HepG2 (cell line): Measurements from ENCODE around the gene KMT2B. TPM values are rescaled to one million over a fixed set of nuclear protein-coding genes. Genes with fewer than 3 reads are reported as not detected.
A peak's percentile ranks its signal among the peaks of the same experiment; 100 is the strongest.

ENCODE experiments used
- ATAC-seq: fragments of 200-7000 bp; cut with Tn5 transposase; 3 replicates; pipeline ENCODE4 v1.9.1; 2020; ENCODE audit warnings: mild to moderate bottlenecking, moderate library complexity
- BruUV-seq: library from RNA; stranded (reverse); fragments of 400-500 nt; replicated peaks from 2 replicates; lab custom pipeline; 2021; lab: Mats Ljungman, UMichigan
- CTCF ChIA-PET: fragments of 300-600 bp; formaldehyde crosslinking; extraction: SDS; loops from one replicate; lab custom pipeline; 2021; ENCODE audit warnings: low total read pairs, inconsistent platforms, low intra/inter-chr PET ratio; lab: Yijun Ruan, JAX
- POLR2A ChIA-PET: fragments of 350-600 bp; sonication (Branson Sonifier 250); formaldehyde crosslinking; loops from one replicate; lab custom pipeline; 2020; ENCODE audit warnings: antibody characterized with exemption, inconsistent platforms; lab: Yijun Ruan, JAX
- DNase-seq: peaks from one replicate; pipeline ENCODE4 v3.0.0-alpha.2; 2015; ENCODE audit warnings: low spot score
- FAIRE-seq: peaks from 3 replicates; lab custom pipeline; 2011; peaks lifted over from hg19 to GRCh38; lab: Jason Lieb, UNC
- H2AFZ ChIP-seq: one replicate; pipeline ENCODE4 v1.6.1; 2011; ENCODE audit warnings: low read length, inconsistent platforms
- H3K27ac ChIP-seq: fragments of 300-600 bp; 3 replicates; pipeline ENCODE4 v1.8.0; 2011; ENCODE audit warnings: mixed run types, mild to moderate bottlenecking, mixed read lengths, low read length, inconsistent platforms; ENCODE audit not compliant: insufficient read depth; ENCODE audit errors: extremely low read length
- H3K27me3 ChIP-seq, 2 experiments: fragments of 200-600 bp in 1 of 2; 2 replicates in 1 of 2; 3 replicates in 1 of 2; pipeline versions ENCODE4 v1.6.0 to v1.8.0; 2011; ENCODE audit warnings: low read length in 2 of 2, mild to moderate bottlenecking in 2 of 2, moderate library complexity in 2 of 2, inconsistent platforms in 1 of 2; ENCODE audit not compliant: insufficient read depth in 2 of 2, control insufficient read depth in 1 of 2
- H3K36me3 ChIP-seq, 2 experiments: fragments of 200-600 bp in 1 of 2; replicated peaks in 1 of 2; 2 replicates in 1 of 2; 3 replicates in 1 of 2; pipeline versions ENCODE4 v1.5.1 to v1.8.0; 2011; ENCODE audit warnings: low read length in 2 of 2, inconsistent platforms in 1 of 2; ENCODE audit not compliant: insufficient read depth in 2 of 2, control insufficient read depth in 1 of 2
- H3K4me1 ChIP-seq: 2 replicates; pipeline ENCODE4 v1.5.1; 2012; ENCODE audit warnings: low read length, inconsistent platforms; ENCODE audit not compliant: insufficient read depth
- H3K4me2 ChIP-seq: 2 replicates; pipeline ENCODE4 v1.6.0; 2011; ENCODE audit warnings: low read depth, low read length, inconsistent platforms
- H3K4me3 ChIP-seq, 3 experiments: fragments of 200-600 bp in 1 of 3; sonication (generic), shearing (Covaris generic) in 1 of 3; replicated peaks in 1 of 3; 2 replicates each; pipeline ENCODE4 v1.5.1; 2011 to 2016; ENCODE audit warnings: low read length in 3 of 3, inconsistent platforms in 2 of 3, low read depth in 2 of 3, mild to moderate bottlenecking in 2 of 3, control low read depth in 1 of 3, mixed read lengths in 1 of 3; ENCODE audit not compliant: insufficient read depth in 1 of 3
- H3K79me2 ChIP-seq: one replicate; pipeline ENCODE4 v1.6.1; 2011; ENCODE audit warnings: low read length, inconsistent platforms; ENCODE audit not compliant: insufficient read depth
- H3K9ac ChIP-seq: 2 replicates; pipeline ENCODE4 v1.6.0; 2011; ENCODE audit warnings: mild to moderate bottlenecking, low read depth, low read length, inconsistent platforms; ENCODE audit not compliant: insufficient read depth
- H3K9me3 ChIP-seq: 2 replicates; pipeline ENCODE4 v1.5.1; 2012; ENCODE audit warnings: mild to moderate bottlenecking, low read length
- H4K20me1 ChIP-seq: 2 replicates; pipeline ENCODE4 v1.6.0; 2011; ENCODE audit warnings: inconsistent platforms, mild to moderate bottlenecking, low read length, moderate library complexity; ENCODE audit not compliant: insufficient read depth
- EZH2 ChIP-seq: conservative IDR thresholded peaks from 2 replicates; pipeline ENCODE4 v1.6.1; 2012; ENCODE audit warnings: mild to moderate bottlenecking, low read depth, low read length, moderate library complexity
- GLI4 ChIP-seq: sonication (generic); formaldehyde crosslinking; IDR thresholded peaks from 2 replicates; pipeline ENCODE4 v1.5.1; 2020; ENCODE audit warnings: missing genetic modification reagents, mild to moderate bottlenecking, moderate library complexity, borderline replicate concordance
- IKZF4 ChIP-seq: sonication (generic); formaldehyde crosslinking; IDR thresholded peaks from 2 replicates; pipeline ENCODE4 v1.5.1; 2020; ENCODE audit warnings: borderline replicate concordance, mild to moderate bottlenecking, low read depth, missing genetic modification reagents; ENCODE audit errors: not compliant biosample characterization
- KAT2B ChIP-seq: fragments of 150-350 bp; IDR thresholded peaks from 2 replicates; pipeline ENCODE4 v1.6.1; 2014; ENCODE audit warnings: low read depth, low read length, borderline replicate concordance
- MIXL1 ChIP-seq: IDR thresholded peaks from 2 replicates; pipeline ENCODE4 v1.6.1; 2016
- MYC ChIP-seq: sonication (generic); formaldehyde crosslinking; IDR thresholded peaks from 2 replicates; pipeline ENCODE4 v1.9.0; 2021; ENCODE audit warnings: missing genetic modification reagents, borderline replicate concordance
- NFKBIZ ChIP-seq: IDR thresholded peaks from 2 replicates; pipeline ENCODE4 v1.6.1; 2018; ENCODE audit warnings: missing genetic modification reagents, missing compliant biosample characterization
- RBFOX2 ChIP-seq: fragments of 200-400 bp; formaldehyde crosslinking; IDR thresholded peaks from 2 replicates; pipeline ENCODE4 v1.6.1; 2017; ENCODE audit warnings: low read depth, mild to moderate bottlenecking, low read length
- SOX13 ChIP-seq, 3 experiments: fragments of 450-650 bp in 1 of 3; sonication (generic) in 1 of 3; formaldehyde crosslinking in 1 of 3; IDR thresholded peaks in 2 of 3; conservative IDR thresholded peaks in 1 of 3; 2 replicates each; pipeline versions ENCODE4 v1.5.0 to v1.6.1; 2016 to 2020; ENCODE audit warnings: antibody characterized with exemption in 1 of 3, mild to moderate bottlenecking in 1 of 3, missing compliant biosample characterization in 1 of 3, missing genetic modification reagents in 1 of 3, moderate library complexity in 1 of 3
- SRF ChIP-seq: IDR thresholded peaks from 2 replicates; pipeline ENCODE4 v1.6.1; 2011; ENCODE audit warnings: mild to moderate bottlenecking, low read depth, low read length, moderate library complexity
- THYN1 ChIP-seq: sonication (generic); formaldehyde crosslinking; IDR thresholded peaks from 2 replicates; pipeline ENCODE4 v1.8.1; 2023; ENCODE audit warnings: low read depth, mild to moderate bottlenecking, moderate library complexity, missing genetic modification reagents, borderline replicate concordance
- YEATS4 ChIP-seq: sonication (generic); formaldehyde crosslinking; IDR thresholded peaks from 2 replicates; pipeline ENCODE4 v1.4.0; 2020; ENCODE audit warnings: missing genetic modification reagents, borderline replicate concordance
- ZBTB3 ChIP-seq: sonication (generic); formaldehyde crosslinking; IDR thresholded peaks from 2 replicates; pipeline ENCODE4 v1.4.0; 2020; ENCODE audit warnings: low read depth, mild to moderate bottlenecking, moderate library complexity, missing genetic modification reagents, borderline replicate concordance
- ZBTB7A ChIP-seq: sonication (generic); formaldehyde crosslinking; IDR thresholded peaks from 2 replicates; pipeline ENCODE4 v1.8.0; 2022; ENCODE audit warnings: mild to moderate bottlenecking, missing genetic modification reagents
- ZNF251 ChIP-seq: sonication (generic); formaldehyde crosslinking; IDR thresholded peaks from 2 replicates; pipeline ENCODE4 v1.9.0; 2021; ENCODE audit warnings: mild to moderate bottlenecking, missing genetic modification reagents
- ZNF263 ChIP-seq: sonication (generic); formaldehyde crosslinking; IDR thresholded peaks from 2 replicates; pipeline ENCODE4 v1.4.0; 2020; ENCODE audit warnings: missing genetic modification reagents
- ZNF331 ChIP-seq: sonication (generic); formaldehyde crosslinking; IDR thresholded peaks from 2 replicates; pipeline ENCODE4 v1.4.0; 2020; ENCODE audit warnings: missing genetic modification reagents
- ZNF589 ChIP-seq: sonication (generic); formaldehyde crosslinking; conservative IDR thresholded peaks from 2 replicates; pipeline ENCODE4 v1.8.0; 2022; ENCODE audit warnings: mild to moderate bottlenecking, moderate library complexity, missing genetic modification reagents
- ZNF652 ChIP-seq: IDR thresholded peaks from 2 replicates; pipeline ENCODE4 v1.6.1; 2016; ENCODE audit warnings: low read depth, borderline replicate concordance
- ZNF775 ChIP-seq: sonication (generic); formaldehyde crosslinking; IDR thresholded peaks from 2 replicates; pipeline ENCODE4 v1.4.0; 2020; ENCODE audit warnings: missing genetic modification reagents, mild to moderate bottlenecking, moderate library complexity, borderline replicate concordance
- ZNF850 ChIP-seq: sonication (generic); formaldehyde crosslinking; conservative IDR thresholded peaks from 2 replicates; pipeline ENCODE4 v1.9.0; 2021; ENCODE audit warnings: mild to moderate bottlenecking, missing genetic modification reagents
- ZNF891 ChIP-seq: sonication (generic); formaldehyde crosslinking; IDR thresholded peaks from 2 replicates; pipeline ENCODE4 v1.5.0; 2020; ENCODE audit warnings: mild to moderate bottlenecking, missing genetic modification reagents
- WGBS: methylation state at CpG from one replicate; pipeline ENCODE4 v1.1.6; 2017; ENCODE audit warnings: low lambda C conversion rate; 5-methylcytosine and 5-hydroxymethylcytosine counted together
- in situ Hi-C: cut with HindIII; loops from 2 replicates; pipeline ENCODE4 v1.10.0; 2017; ENCODE audit warnings: low pct_unique_long_range_greater_than_20kb; ENCODE audit not compliant: extremely low pct_ligation_motif_present
- intact Hi-C: fragments of 100-400 bp; cut with micrococcal nuclease; formaldehyde crosslinking; loops from one replicate; pipeline ENCODE4 v1.10.0; 2022; ENCODE audit not compliant: unreplicated experiment
- polyA plus RNA-seq, 8 experiments: library from polyadenylated mRNA; depleted of rRNA in 3 of 8; stranded (reverse) in 7 of 8; unstranded in 1 of 8; fragments of >200 nt; fragmentation: Illumina TruSeq in 4 of 8; extraction: Trizol in 4 of 8; gene quantifications; 2 replicates each; pipeline versions ENCODE4 v1.2.1 to v1.2.3, GENCODE V29; 2011 to 2016; ENCODE audit warnings: low read depth in 4 of 8, missing spikeins in 1 of 8, mixed read lengths in 1 of 8; ENCODE audit not compliant: insufficient read depth in 1 of 8
- total RNA-seq, 5 experiments: library from RNA; depleted of rRNA; stranded (reverse); fragments of >200 nt; fragmentation: Illumina TruSeq; extraction: Trizol; gene quantifications; 2 replicates each; pipeline ENCODE4 v1.2.3, GENCODE V29; 2016; ENCODE audit warnings: low read depth in 1 of 5
- TF ChIP-seq, protein P1 (sequence below): IDR thresholded peaks from 2 replicates; pipeline ENCODE4 v1.6.1; 2016; ENCODE audit warnings: low read depth
- TF ChIP-seq, protein P2 (sequence below): IDR thresholded peaks from 2 replicates; pipeline ENCODE4 v1.6.1; 2016; ENCODE audit warnings: missing genetic modification reagents, missing compliant biosample characterization

KMT2B gene
- total and polyA plus RNA-seq, 2 of the 13 experiments (the other 11 are each of a cell fraction or from before 2014, with no cell fraction given), result 6.2 to 16.9 TPM

DNA sequence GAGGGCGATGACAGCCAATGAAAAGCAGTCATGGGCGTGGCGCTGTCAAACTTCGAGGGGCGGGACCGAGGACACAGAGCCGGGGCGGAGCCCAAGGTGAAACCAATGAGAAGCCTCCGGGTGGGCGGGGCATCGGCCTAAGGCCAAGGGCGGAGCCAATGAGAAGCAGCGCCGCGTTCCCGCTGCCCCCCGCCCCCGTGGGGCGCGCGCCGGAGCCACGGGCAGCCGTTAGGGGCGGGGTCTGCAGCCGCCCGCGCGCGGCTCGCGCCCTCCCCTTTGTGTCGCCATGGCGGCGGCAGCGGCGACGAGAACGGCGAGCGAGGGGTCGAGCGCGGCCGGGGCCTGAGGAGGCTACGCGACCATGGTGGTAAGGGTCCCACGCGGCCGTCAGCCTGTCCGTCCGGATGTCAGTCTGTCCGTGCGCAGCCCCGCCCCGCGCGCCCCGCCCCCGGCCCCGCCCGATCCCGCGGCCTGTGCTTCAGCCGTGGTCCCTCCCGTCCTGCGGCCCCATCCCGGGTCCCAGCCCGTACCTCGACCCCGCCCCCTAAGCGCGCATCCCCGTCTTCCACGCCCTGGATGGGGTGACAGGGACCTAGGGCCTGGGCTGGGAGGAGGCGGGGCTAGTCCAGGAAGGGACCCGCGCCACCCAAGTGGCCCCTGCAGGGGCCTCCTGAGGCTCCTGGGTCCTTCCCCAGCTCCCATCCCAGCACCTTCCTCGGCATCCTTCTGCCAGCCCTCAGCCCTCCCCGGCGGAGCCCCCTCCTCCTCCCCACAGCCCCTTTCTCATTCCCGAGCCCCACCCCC, 57.7 kb downstream of the KMT2B start, which contains the start of gene ARHGAP33:
Gene ARHGAP33, plus strand, starts transcription at position 267 of the 804 bp plus-strand sequence. Its CDS starts 95 bp downstream, at position 362.
- 3% methylated on average over 15 of the region's 82 CpGs for WGBS
- peak within 1 kb of the TSS; percentile 42 for H2AFZ ChIP-seq
- in situ Hi-C loops (no loop called here), intact Hi-C loops (loop anchor here (5.0 kb wide), 1 partner anchor 37 kb away; the partner anchor contains the start of gene PRODH2)
- POLR2A ChIA-PET, result interaction anchor here (1.8 kb wide), 1 partner anchor 35 kb away, joined by 6 read pairs; no protein-coding TSS in a partner anchor
- peak within 1 kb of the TSS; percentile 34; the same call in 1 of the 2 replicates for H3K9ac ChIP-seq
- ATAC-seq (peak; percentile 88), DNase-seq (peak; percentile 94), FAIRE-seq (peak; percentile 85)
- no peaks in the 10 kb centered on the region for H3K27me3 ChIP-seq
- no peaks in the 10 kb centered on the region for H3K9me3 ChIP-seq
- no peaks in the 10 kb centered on the region for H3K79me2 ChIP-seq
- no peaks in the 10 kb centered on the region for H4K20me1 ChIP-seq
- CTCF ChIA-PET, result no interaction called here
- peak within 1 kb of the TSS; percentile 62 to 78 (median 75) for H3K4me3 ChIP-seq
- H3K27ac ChIP-seq, result no peak within 1 kb of the TSS
- peaks cover 43% of the 10 kb centered on the region for H3K4me1 ChIP-seq
- H3K36me3 ChIP-seq, result no peaks in the 10 kb centered on the region; a peak in 1 of 5 replicates
- H3K4me2 ChIP-seq, result peak within 1 kb of the TSS; percentile 89
- no TSS peak for BruUV-seq
- TF ChIP-seq YEATS4 (CRISPR knock-in tag) (peak; percentile 57; the same call in 1 of the 2 replicates), ZBTB3 (CRISPR knock-in tag) (no peak), IKZF4 (CRISPR knock-in tag) (no peak), ZNF331 (no peak), KAT2B (no peak), ZNF589 (CRISPR knock-in tag) (no peak), SRF (no peak), RBFOX2 (peak; percentile 36; the same call in 1 of the 2 replicates), EZH2 (no peak), THYN1 (CRISPR knock-in tag) (no peak), ZNF652 (CRISPR knock-in tag) (no peak), ZNF891 (no peak), ZNF263 (CRISPR knock-in tag) (no peak), NFKBIZ (no peak), GLI4 (no peak), ZNF850 (CRISPR knock-in tag) (no peak), MIXL1 (CRISPR knock-in tag) (no peak), ZBTB7A (CRISPR knock-in tag) (no peak), MYC (CRISPR knock-in tag) (peak; percentile 48; the same call in 1 of the 2 replicates), ZNF251 (no peak), ZNF775 (CRISPR knock-in tag) (no peak), SOX13 (IDR thresholded peaks at IDR 0.05) (no peak), SOX13 (CRISPR knock-in tag; conservative IDR thresholded peaks at IDR 0.05 in 1 of 2, IDR thresholded peaks at IDR 0.05 in 1 of 2) (no peak)
- TF ChIP-seq, protein P1, sequence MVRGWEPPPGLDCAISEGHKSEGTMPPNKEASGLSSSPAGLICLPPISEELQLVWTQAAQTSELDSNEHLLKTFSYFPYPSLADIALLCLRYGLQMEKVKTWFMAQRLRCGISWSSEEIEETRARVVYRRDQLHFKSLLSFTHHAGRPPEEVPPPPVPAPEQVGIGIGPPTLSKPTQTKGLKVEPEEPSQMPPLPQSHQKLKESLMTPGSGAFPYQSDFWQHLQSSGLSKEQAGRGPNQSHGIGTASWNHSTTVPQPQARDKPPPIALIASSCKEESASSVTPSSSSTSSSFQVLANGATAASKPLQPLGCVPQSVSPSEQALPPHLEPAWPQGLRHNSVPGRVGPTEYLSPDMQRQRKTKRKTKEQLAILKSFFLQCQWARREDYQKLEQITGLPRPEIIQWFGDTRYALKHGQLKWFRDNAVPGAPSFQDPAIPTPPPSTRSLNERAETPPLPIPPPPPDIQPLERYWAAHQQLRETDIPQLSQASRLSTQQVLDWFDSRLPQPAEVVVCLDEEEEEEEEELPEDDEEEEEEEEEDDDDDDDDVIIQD (CRISPR knock-in tag), result no peak
- TF ChIP-seq, protein P2, sequence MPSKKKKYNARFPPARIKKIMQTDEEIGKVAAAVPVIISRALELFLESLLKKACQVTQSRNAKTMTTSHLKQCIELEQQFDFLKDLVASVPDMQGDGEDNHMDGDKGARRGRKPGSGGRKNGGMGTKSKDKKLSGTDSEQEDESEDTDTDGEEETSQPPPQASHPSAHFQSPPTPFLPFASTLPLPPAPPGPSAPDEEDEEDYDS (CRISPR knock-in tag), result peak; percentile 90
